A549 treated with GW870086 at 1 μM for 4 hours (cell line): Measurements from ENCODE around the gene MMP21. TPM values are rescaled to one million over a fixed set of nuclear protein-coding genes. Genes with fewer than 3 reads are reported as not detected.

Experiments
- total RNA-seq: library from RNA; stranded (reverse); fragments of 200-300 nt; extraction: Qiagen RNA extraction; gene quantifications from 5 replicates; pipeline ENCODE4 v1.2.3, GENCODE V29; 2022; ENCODE audit warnings: low read depth

The MMP21 gene
- total RNA-seq: not detected in 5 replicates

DNA sequence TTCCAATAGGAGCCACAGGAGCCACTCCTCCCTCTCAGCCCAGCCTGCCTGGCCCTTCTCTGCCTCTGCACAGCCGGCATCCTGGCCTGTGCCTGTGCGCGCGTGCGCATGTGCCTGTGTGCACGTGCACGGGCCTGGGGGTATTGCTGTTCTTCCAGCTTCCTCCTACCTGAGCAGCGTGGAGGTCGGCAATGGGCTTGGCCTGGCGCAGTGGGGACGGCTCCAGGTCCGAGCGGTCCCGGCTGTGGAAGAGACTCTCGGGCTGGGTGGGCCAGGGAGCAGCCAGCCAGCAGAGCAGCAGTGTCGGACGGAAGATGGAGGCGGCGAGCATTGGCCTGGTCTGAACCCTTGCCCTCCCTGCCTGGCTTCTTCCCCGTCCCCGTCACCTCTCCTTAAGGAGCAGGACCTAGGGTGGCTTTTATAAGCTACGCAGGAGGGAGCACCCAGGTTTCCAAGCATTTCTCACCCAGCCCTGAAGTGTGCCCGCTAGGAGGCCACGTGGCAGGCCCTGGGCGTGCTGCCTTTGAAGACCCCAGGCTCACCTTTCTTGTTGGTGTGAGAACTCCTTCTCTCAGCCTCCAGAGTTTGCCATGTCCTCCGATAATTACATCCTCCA lies at the start of gene MMP21:
TSS of gene MMP21 (minus strand) at position 331 of the 616 bp plus-strand sequence. CDS start at position 331, 0 bp downstream.

GRCh38 chr10:125822878-125823662 lies 47.4 kb upstream of the MMP21 start, which contains the start of the genes BCCIP and UROS:
TSS of gene BCCIP (plus strand) at chr10:125823546. CDS start at chr10:125823558, 12 bp downstream.
TSS of gene UROS (minus strand) at chr10:125823258. CDS start at chr10:125816499, 6,759 bp downstream.

GRCh38 chr10:125719173-125720001 lies 56.2 kb downstream of the MMP21 start, which contains the start of gene EDRF1:
TSS of gene EDRF1 (plus strand) at chr10:125719709. CDS start at chr10:125719808, 99 bp downstream.

Other genes with a start within 250 kb of the MMP21 start
- gene TEX36, start 92.7 kb downstream of the MMP21 start, total RNA-seq: not detected in 5 replicates
- 12.6 to 17.6 TPM (median 16.7 TPM) in 5 replicates for gene EDRF1, start 56.1 kb downstream of the MMP21 start, total RNA-seq
- 56.2 to 60.2 TPM (median 59.3 TPM) in 5 replicates for gene UROS, start 47.4 kb upstream of the MMP21 start, total RNA-seq
- gene BCCIP, start 47.7 kb upstream of the MMP21 start, total RNA-seq: 108 to 117 TPM (median 112 TPM) in 5 replicates
- 28.7 to 38.5 TPM (median 38.0 TPM) in 5 replicates for gene DHX32, start 105.5 kb upstream of the MMP21 start, total RNA-seq
- 2.3 to 3.4 TPM (median 2.9 TPM) in 5 replicates for gene FANK1, start 120.7 kb upstream of the MMP21 start, total RNA-seq